ENCODE results near the gene ACYP2. TPM values are rescaled to one million over a fixed set of nuclear protein-coding genes. Genes with fewer than 3 reads are reported as not detected.
"Not testable (repeated sequence)": the region's sequence is repeated elsewhere in the genome, so short reads cannot be mapped to it uniquely, and the experiment has no call there.

The ACYP2 gene
- total and polyA plus RNA-seq, 8 donors = 13.7 to 20.6 (median 16.2) TPM

DNA sequence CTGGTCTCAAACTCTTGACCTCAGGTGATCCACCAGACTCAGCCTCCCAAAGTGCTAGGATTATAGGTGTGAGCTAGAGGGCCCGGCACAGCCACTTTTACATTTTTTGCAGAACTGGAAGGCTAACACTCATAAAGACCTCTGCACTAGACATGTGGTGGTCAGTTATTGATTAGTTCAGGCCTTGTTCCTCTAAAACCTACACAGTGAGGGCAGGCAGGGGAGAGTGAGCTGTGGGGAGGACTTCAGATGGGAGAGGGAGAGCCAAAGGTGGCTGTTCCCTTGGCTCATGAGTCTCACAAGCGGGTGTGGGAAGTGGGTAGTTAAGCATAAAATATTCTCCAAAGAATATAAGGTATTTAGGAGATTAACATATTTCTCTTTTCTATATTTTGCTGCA lies 29.3 kb upstream of the ACYP2 start:
- H3K27me3 ChIP-seq = no peaks in the 10 kb centered on the region
- intact Hi-C loops (cut with DNase I) = no loop called here

GRCh38 chr2:54088191-54088634 lies 27.2 kb upstream of the ACYP2 start:
- no peak for TF ChIP-seq CTCF (IDR thresholded peaks at IDR 0.05)
- Histone ChIP-seq H3K9me3 (no peaks in the 10 kb centered on the region), H3K4me1 (no peaks in the 10 kb centered on the region), H3K27me3 (no peaks in the 10 kb centered on the region), H3K4me3 (no peak overlapping the region), H3K27ac (no peak overlapping the region), H3K36me3 (no peaks in the 10 kb centered on the region)
- DNase-seq (no peak), ATAC-seq (peak; percentile 59)
- intact Hi-C loops (cut with DNase I) = no loop called here

More for the DNA sequence above, 29.3 kb upstream of the ACYP2 start:
- no peak for TF ChIP-seq CTCF (IDR thresholded peaks at IDR 0.05)
- Histone ChIP-seq H3K36me3 (no peaks in the 10 kb centered on the region), H3K27ac (no peak overlapping the region), H3K4me1 (no peaks in the 10 kb centered on the region), H3K9me3 (no peaks in the 10 kb centered on the region), H3K4me3 (no peak overlapping the region)
- ATAC-seq = no peak
- DNase-seq = no peak

DNA sequence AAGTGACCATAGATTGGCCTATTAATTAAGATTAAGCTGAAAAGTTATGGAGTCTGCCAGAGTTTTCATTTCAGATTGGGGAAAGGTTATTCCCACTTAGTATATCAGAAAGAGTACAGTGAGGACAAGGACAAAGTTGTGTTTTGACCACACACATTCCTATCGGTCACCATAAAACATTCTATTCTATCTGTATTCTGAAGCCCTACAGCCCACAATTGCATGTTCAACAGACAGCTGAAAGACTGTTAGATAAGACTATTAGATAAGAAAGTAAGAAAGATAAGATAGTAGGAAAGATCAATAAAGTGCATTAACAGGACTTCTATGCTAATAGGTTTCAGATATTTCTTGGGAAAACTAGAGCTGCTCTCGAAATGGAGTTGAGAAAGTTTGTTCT lies 26.7 kb upstream of the ACYP2 start:
- DNase-seq = no peak
- H3K27me3 ChIP-seq = no peaks in the 10 kb centered on the region
- no peak for TF ChIP-seq CTCF (IDR thresholded peaks at IDR 0.05)
- H3K36me3 ChIP-seq = no peaks in the 10 kb centered on the region
- no peaks in the 10 kb centered on the region for H3K4me1 ChIP-seq
- no peak overlapping the region for H3K27ac ChIP-seq
- no peak for ATAC-seq
- H3K4me3 ChIP-seq = no peak overlapping the region
- no peaks in the 10 kb centered on the region for H3K9me3 ChIP-seq
- intact Hi-C loops (cut with DNase I) = no loop called here

DNA sequence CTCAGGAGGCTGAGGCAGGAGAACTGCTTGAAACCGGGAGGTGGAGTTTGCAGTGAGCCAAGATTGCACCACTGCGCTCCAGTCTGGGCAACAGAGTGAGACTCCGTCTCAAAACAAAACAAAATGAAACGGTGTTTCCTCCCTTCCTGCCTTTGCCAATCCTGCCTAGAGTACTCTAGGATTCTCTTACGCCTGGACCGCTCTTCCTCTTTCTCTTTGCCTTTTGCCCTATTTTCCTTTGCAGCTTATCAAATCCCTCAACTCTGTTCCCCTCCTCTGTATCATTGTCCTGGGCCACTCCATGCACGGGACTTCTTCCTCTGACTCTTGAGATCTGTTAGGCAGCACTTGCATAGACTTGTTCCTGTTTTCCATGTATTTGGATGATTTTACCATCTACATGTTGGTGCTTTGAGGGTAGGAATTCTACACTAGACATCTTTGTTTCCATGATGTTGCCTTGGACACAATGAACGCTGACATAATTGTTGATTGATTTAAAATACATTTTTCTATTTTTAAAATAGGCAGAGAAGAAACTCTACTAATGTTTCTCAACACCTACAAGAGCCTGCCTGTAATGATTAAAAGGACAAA lies 24.8 kb upstream of the ACYP2 start:
- ATAC-seq = no peak
- TF ChIP-seq CTCF (IDR thresholded peaks at IDR 0.05) = no peak
- no peak overlapping the region for H3K27ac ChIP-seq

GRCh38 chr2:54092940-54093339 lies 22.5 kb upstream of the ACYP2 start:
- Histone ChIP-seq H3K4me3 (no peak overlapping the region), H3K4me1 (no peaks in the 10 kb centered on the region), H3K27me3 (no peaks in the 10 kb centered on the region), H3K9me3 (no peaks in the 10 kb centered on the region), H3K36me3 (no peaks in the 10 kb centered on the region), H3K27ac (no peak overlapping the region)
- intact Hi-C loops (cut with DNase I) = no loop called here
- ATAC-seq (no peak), DNase-seq (no peak)
- TF ChIP-seq CTCF (IDR thresholded peaks at IDR 0.05) = no peak

More for the DNA sequence above, 24.8 kb upstream of the ACYP2 start:
- intact Hi-C loops (cut with DNase I) = no loop called here
- Histone ChIP-seq H3K27me3 (no peaks in the 10 kb centered on the region), H3K36me3 (no peaks in the 10 kb centered on the region), H3K4me3 (no peak overlapping the region), H3K9me3 (no peaks in the 10 kb centered on the region), H3K4me1 (no peaks in the 10 kb centered on the region)
- no peak for DNase-seq

DNA sequence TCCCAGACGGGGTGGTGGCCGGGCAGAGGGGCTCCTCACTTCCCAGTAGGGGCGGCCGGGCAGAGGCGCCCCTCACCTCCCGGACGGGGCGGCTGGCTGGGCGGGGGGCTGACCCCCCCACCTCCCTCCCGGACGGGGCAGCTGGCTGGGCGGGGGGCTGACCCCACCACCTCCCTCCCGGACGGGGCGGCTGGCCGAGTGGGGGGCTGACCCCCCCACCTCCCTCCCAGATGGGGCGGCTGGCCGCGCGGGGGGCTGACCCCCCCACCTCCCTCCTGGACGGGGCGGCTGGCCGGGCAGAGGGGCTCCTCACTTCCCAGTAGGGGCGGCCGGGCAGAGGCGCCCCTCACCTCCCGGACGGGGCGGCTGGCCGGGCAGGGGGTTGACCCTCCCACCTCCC lies 20.0 kb upstream of the ACYP2 start:
- DNase-seq; H3K4me1 ChIP-seq; H3K27me3 ChIP-seq; H3K4me3 ChIP-seq; H3K36me3 ChIP-seq; H3K27ac ChIP-seq; intact Hi-C loops (cut with DNase I); H3K9me3 ChIP-seq; ATAC-seq: not testable (repeated sequence)

DNA sequence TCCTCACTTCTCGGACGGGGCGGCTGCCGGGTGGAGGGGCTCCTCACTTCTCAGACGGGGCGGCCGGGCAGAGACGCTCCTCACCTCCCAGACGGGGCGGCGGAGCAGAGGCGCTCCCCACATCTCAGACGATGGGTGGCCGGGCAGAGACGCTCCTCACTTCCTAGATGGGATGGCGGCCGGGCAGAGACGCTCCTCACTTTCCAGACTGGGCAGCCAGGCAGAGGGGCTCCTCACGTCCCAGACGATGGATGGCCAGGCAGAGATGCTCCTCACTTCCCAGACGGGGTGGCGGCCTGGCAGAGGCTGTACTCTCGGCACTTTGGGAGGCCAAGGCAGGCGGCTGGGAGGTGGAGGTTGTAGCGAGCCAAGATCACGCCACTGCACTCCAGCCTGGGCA lies 19.3 kb upstream of the ACYP2 start:
- ATAC-seq; H3K36me3 ChIP-seq; H3K9me3 ChIP-seq; H3K27ac ChIP-seq; H3K27me3 ChIP-seq; H3K4me1 ChIP-seq; intact Hi-C loops (cut with DNase I); DNase-seq; H3K4me3 ChIP-seq: not testable (repeated sequence)
